ENCODE results near the gene DCP1B. TPM values are rescaled to one million over a fixed set of nuclear protein-coding genes. Genes with fewer than 3 reads are reported as not detected.

DCP1B gene
- total RNA-seq, 2 donors from 2014 or later = 18.3 to 35.4 TPM

GRCh38 chr12:1919763-1920162 lies 84.5 kb downstream of the DCP1B start:
- WGBS, 2 experiments (ENCODE audit: insufficient coverage in 1 of 2, insufficient read length in 1 of 2) = 97 to 98% methylated on average over 3 of the region's 3 CpGs
- Histone ChIP-seq H3K9ac (ENCODE audit: extremely low read depth, low read length, poor library complexity, severe bottlenecking) (no peak overlapping the region), H3K27me3 (ENCODE audit: control insufficient read depth, insufficient read depth, low read length, poor library complexity, severe bottlenecking) (no peaks in the 10 kb centered on the region), H3K4me3 (ENCODE audit: low read length) (no peak overlapping the region), H3K9me3 (ENCODE audit: control insufficient read depth, low read length) (no peaks in the 10 kb centered on the region), H3K36me3 (ENCODE audit: control insufficient read depth, insufficient read depth, low read length) (no peaks in the 10 kb centered on the region), H3K4me1 (ENCODE audit: control insufficient read depth, insufficient read depth, low read length) (peaks cover 9% of the 10 kb centered on the region), H3K27ac (ENCODE audit: low read depth, low read length) (no peak overlapping the region)
- peaks cover 35% of the 10 kb centered on the region for H3K4me1 Mint-ChIP-seq
- no peak overlapping the region for H3K4me3 Mint-ChIP-seq
- no peak for DNase-seq
- no peaks in the 10 kb centered on the region for H3K27me3 Mint-ChIP-seq (ENCODE audit: insufficient read depth)
- H3K36me3 Mint-ChIP-seq (ENCODE audit: low read depth) = no peaks in the 10 kb centered on the region
- no peak overlapping the region for H3K27ac Mint-ChIP-seq
- no peaks in the 10 kb centered on the region for H3K9me3 Mint-ChIP-seq
- TF ChIP-seq, protein P1, sequence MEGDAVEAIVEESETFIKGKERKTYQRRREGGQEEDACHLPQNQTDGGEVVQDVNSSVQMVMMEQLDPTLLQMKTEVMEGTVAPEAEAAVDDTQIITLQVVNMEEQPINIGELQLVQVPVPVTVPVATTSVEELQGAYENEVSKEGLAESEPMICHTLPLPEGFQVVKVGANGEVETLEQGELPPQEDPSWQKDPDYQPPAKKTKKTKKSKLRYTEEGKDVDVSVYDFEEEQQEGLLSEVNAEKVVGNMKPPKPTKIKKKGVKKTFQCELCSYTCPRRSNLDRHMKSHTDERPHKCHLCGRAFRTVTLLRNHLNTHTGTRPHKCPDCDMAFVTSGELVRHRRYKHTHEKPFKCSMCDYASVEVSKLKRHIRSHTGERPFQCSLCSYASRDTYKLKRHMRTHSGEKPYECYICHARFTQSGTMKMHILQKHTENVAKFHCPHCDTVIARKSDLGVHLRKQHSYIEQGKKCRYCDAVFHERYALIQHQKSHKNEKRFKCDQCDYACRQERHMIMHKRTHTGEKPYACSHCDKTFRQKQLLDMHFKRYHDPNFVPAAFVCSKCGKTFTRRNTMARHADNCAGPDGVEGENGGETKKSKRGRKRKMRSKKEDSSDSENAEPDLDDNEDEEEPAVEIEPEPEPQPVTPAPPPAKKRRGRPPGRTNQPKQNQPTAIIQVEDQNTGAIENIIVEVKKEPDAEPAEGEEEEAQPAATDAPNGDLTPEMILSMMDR (conservative IDR thresholded peaks at IDR 0.05) = no peak

DNA sequence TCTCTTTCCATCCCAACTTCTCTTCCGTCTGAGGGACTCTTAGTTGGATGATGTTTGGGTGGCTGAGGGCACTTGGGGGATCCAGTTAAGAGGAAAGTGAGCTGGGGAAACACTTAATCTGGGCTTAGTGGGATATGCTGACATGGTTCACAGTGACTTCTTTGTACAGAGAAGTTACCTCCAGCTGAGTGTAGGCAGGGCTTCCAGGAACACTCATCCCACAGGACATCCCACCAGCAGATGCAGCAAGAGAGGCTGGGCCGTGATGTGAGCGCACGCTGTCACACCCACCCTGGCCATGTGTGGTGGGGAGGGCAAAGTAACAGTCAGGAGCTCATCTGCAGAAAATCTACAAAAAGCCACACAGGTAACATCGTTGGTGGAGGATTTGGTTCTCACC lies 85.0 kb downstream of the DCP1B start:
- Mint-ChIP-seq H3K4me1 (peaks cover 39% of the 10 kb centered on the region), H3K9me3 (no peaks in the 10 kb centered on the region), H3K27me3 (ENCODE audit: insufficient read depth) (no peaks in the 10 kb centered on the region), H3K4me3 (no peak overlapping the region), H3K36me3 (ENCODE audit: low read depth) (no peaks in the 10 kb centered on the region), H3K27ac (no peak overlapping the region)
- H3K4me3 ChIP-seq (ENCODE audit: low read length) = no peak overlapping the region
- no peak overlapping the region for H3K9ac ChIP-seq (ENCODE audit: extremely low read depth, low read length, poor library complexity, severe bottlenecking)
- WGBS, 2 experiments (ENCODE audit: insufficient coverage in 1 of 2, insufficient read length in 1 of 2) = 94 to 97% methylated on average over 3 to 5 of the region's 5 CpGs
- peak; percentile 42 for DNase-seq
- no peak overlapping the region for H3K27ac ChIP-seq (ENCODE audit: low read depth, low read length)
- peaks cover 9% of the 10 kb centered on the region for H3K4me1 ChIP-seq (ENCODE audit: control insufficient read depth, insufficient read depth, low read length)
- no peaks in the 10 kb centered on the region for H3K27me3 ChIP-seq (ENCODE audit: control insufficient read depth, insufficient read depth, low read length, poor library complexity, severe bottlenecking)
- H3K9me3 ChIP-seq (ENCODE audit: control insufficient read depth, low read length) = no peaks in the 10 kb centered on the region
- TF ChIP-seq, protein P1 (conservative IDR thresholded peaks at IDR 0.05) = no peak
- no peaks in the 10 kb centered on the region for H3K36me3 ChIP-seq (ENCODE audit: control insufficient read depth, insufficient read depth, low read length)

DNA sequence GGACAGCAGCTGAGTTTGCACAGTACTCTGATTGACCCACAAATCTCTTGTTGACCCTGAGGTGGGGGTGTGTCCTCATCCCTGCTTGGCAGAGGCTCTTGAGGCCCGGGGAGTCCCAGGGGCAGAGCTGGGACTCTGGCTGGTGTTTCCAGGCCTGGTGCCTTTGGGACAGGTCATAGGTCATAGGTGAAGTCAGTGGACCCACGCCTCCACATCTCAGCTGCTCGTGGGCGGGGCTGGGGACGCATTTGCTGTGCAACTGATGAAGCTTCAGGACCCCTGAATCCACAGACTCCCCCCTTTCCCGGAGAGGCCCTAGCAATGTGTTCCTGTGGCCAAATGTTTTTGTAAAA lies 85.4 kb downstream of the DCP1B start:
- H3K4me3 ChIP-seq (ENCODE audit: low read length) = no peak overlapping the region
- peaks cover 9% of the 10 kb centered on the region for H3K4me1 ChIP-seq (ENCODE audit: control insufficient read depth, insufficient read depth, low read length)
- DNase-seq = no peak
- H3K27ac ChIP-seq (ENCODE audit: low read depth, low read length) = no peak overlapping the region
- H3K4me3 Mint-ChIP-seq = no peak overlapping the region
- no peaks in the 10 kb centered on the region for H3K9me3 ChIP-seq (ENCODE audit: control insufficient read depth, low read length)
- TF ChIP-seq, protein P1 (conservative IDR thresholded peaks at IDR 0.05) = no peak
- H3K27ac Mint-ChIP-seq = no peak overlapping the region
- no peaks in the 10 kb centered on the region for H3K9me3 Mint-ChIP-seq
- no peaks in the 10 kb centered on the region for H3K27me3 Mint-ChIP-seq (ENCODE audit: insufficient read depth)
- H3K4me1 Mint-ChIP-seq = peaks cover 43% of the 10 kb centered on the region
- no peaks in the 10 kb centered on the region for H3K36me3 Mint-ChIP-seq (ENCODE audit: low read depth)
- H3K9ac ChIP-seq (ENCODE audit: extremely low read depth, low read length, poor library complexity, severe bottlenecking) = no peak overlapping the region
- H3K27me3 ChIP-seq (ENCODE audit: control insufficient read depth, insufficient read depth, low read length, poor library complexity, severe bottlenecking) = no peaks in the 10 kb centered on the region
- H3K36me3 ChIP-seq (ENCODE audit: control insufficient read depth, insufficient read depth, low read length) = no peaks in the 10 kb centered on the region
- 93 to 100% methylated on average over 5 to 6 of the region's 6 CpGs for WGBS, 2 experiments (ENCODE audit: insufficient coverage in 1 of 2, insufficient read length in 1 of 2)

Measured in endodermal cell (in vitro differentiated cells).